Neural cell (in vitro differentiated cells): ENCODE results near the gene SLFN13. TPM values are rescaled to one million over a fixed set of nuclear protein-coding genes. Genes with fewer than 3 reads are reported as not detected.

ENCODE experiments used
- H2AFZ ChIP-seq: fragments of 200-600, 300-800 bp; sonication (generic), shearing (Covaris generic); 2 replicates; pipeline ENCODE4 v1.6.0; 2014; ENCODE audit warnings: low read depth, mild to moderate bottlenecking, antibody characterized with exemption, low read length, moderate library complexity
- H3F3A ChIP-seq: fragments of 200-600 bp; shearing (Covaris generic); 2 replicates; pipeline ENCODE4 v1.6.1; 2016; ENCODE audit warnings: mild to moderate bottlenecking, moderate library complexity, mixed read lengths, antibody characterized with exemption, low read length; ENCODE audit not compliant: insufficient read depth, poor library complexity, severe bottlenecking
- H3K27ac ChIP-seq: fragments of 200-600, 300-800 bp; sonication (generic), shearing (Covaris generic); 2 replicates; pipeline ENCODE4 v1.5.1; 2014; ENCODE audit warnings: mild to moderate bottlenecking, low read length, moderate library complexity
- H3K27me3 ChIP-seq: fragments of 300-800, 200-600 bp; sonication (generic), shearing (Covaris generic); 2 replicates; pipeline ENCODE4 v1.6.0; 2014; ENCODE audit warnings: mild to moderate bottlenecking, low read depth, low read length, moderate library complexity; ENCODE audit not compliant: insufficient read depth
- H3K36me3 ChIP-seq: fragments of 300-800, 200-600 bp; sonication (generic), shearing (Covaris generic); 2 replicates; pipeline ENCODE4 v1.5.1; 2014; ENCODE audit warnings: mild to moderate bottlenecking, antibody characterized with exemption, low read length, moderate library complexity; ENCODE audit not compliant: insufficient read depth
- H3K4me2 ChIP-seq: fragments of 300-800, 200-600 bp; sonication (generic), shearing (Covaris generic); 2 replicates; pipeline ENCODE4 v1.6.0; 2014; ENCODE audit warnings: mild to moderate bottlenecking, low read length
- H3K4me3 ChIP-seq: fragments of 300-800, 200-600 bp; sonication (generic), shearing (Covaris generic); 2 replicates; pipeline ENCODE4 v1.5.1; 2014; ENCODE audit warnings: mild to moderate bottlenecking, low read length, moderate library complexity
- H3K79me2 ChIP-seq: fragments of 200-600 bp; shearing (Covaris generic); replicated peaks from 2 replicates; pipeline ENCODE4 v1.6.0; 2014; ENCODE audit warnings: mild to moderate bottlenecking, low read length, moderate library complexity; ENCODE audit not compliant: insufficient read depth
- H3K9ac ChIP-seq: fragments of 300-800, 200-600 bp; sonication (generic), shearing (Covaris generic); 2 replicates; pipeline ENCODE4 v1.6.1; 2016; ENCODE audit warnings: mild to moderate bottlenecking, low read length, mixed read lengths
- H3K9me2 ChIP-seq: fragments of 200-600 bp; shearing (Covaris generic); 2 replicates; pipeline ENCODE4 v1.6.1; 2016; ENCODE audit warnings: mild to moderate bottlenecking, low read length, mixed read lengths; ENCODE audit not compliant: insufficient read depth
- H3K9me3 ChIP-seq: fragments of 200-600, 300-800 bp; sonication (generic), shearing (Covaris generic); 2 replicates; pipeline ENCODE4 v1.6.1; 2016; ENCODE audit warnings: mild to moderate bottlenecking, mixed run types, low read length, moderate library complexity, mixed read lengths
- H4K20me1 ChIP-seq: fragments of 200-600 bp; shearing (Covaris generic); 2 replicates; pipeline ENCODE4 v1.6.1; 2016; ENCODE audit warnings: mild to moderate bottlenecking, mixed run types; ENCODE audit not compliant: insufficient read depth
- CTCF ChIP-seq: fragments of 450-650 bp; IDR thresholded peaks from 2 replicates; pipeline ENCODE4 v1.5.1; 2014; ENCODE audit warnings: antibody characterized with exemption, mild to moderate bottlenecking, moderate library complexity; ENCODE audit not compliant: poor library complexity, severe bottlenecking
- EP300 ChIP-seq: fragments of 450-650 bp; conservative IDR thresholded peaks from 2 replicates; pipeline ENCODE4 v1.6.1; 2014; ENCODE audit warnings: antibody characterized with exemption, mild to moderate bottlenecking, moderate library complexity; ENCODE audit not compliant: poor library complexity, severe bottlenecking
- EZH2 ChIP-seq: fragments of 200-600, 300-800 bp; shearing (Covaris generic), sonication (generic); IDR thresholded peaks from 2 replicates; pipeline ENCODE4 v1.6.1; 2014; ENCODE audit warnings: antibody characterized with exemption, low read length, borderline replicate concordance, mild to moderate bottlenecking; ENCODE audit not compliant: insufficient read depth, poor library complexity, severe bottlenecking
- MXI1 ChIP-seq: fragments of 450-650 bp; conservative IDR thresholded peaks from 2 replicates; pipeline ENCODE4 v1.6.1; 2014; ENCODE audit warnings: antibody characterized with exemption, mild to moderate bottlenecking; ENCODE audit not compliant: poor library complexity, severe bottlenecking
- REST ChIP-seq: IDR thresholded peaks from 2 replicates; pipeline ENCODE4 v1.6.1; 2012; ENCODE audit warnings: borderline replicate concordance
- polyA minus RNA-seq: library from RNA; depleted of rRNA, polyadenylated mRNA; stranded (reverse); fragments of >200 nt; gene quantifications from 2 replicates; pipeline ENCODE4 v1.2.3, GENCODE V29; 2014
- polyA plus RNA-seq: library from polyadenylated mRNA; depleted of rRNA; stranded (reverse); fragments of >200 nt; gene quantifications from 2 replicates; pipeline ENCODE4 v1.2.3, GENCODE V29; 2014

Gene SLFN13
- 0.20 TPM in 1 of 2 replicates, not detected in the other for polyA plus RNA-seq
- not detected in 2 replicates for polyA minus RNA-seq

- TF ChIP-seq REST: no peak
- TF ChIP-seq EZH2: peak; percentile 83
- H3K36me3 ChIP-seq: no peaks in the 10 kb centered on the region
- H3K27ac ChIP-seq: no peak within 1 kb of the TSS
- H3F3A ChIP-seq: no peaks in the 10 kb centered on the region
- peaks cover 3% of the 10 kb centered on the region for H3K9me3 ChIP-seq
- H3K27me3 ChIP-seq: peaks cover 79% of the 10 kb centered on the region
- H3K79me2 ChIP-seq: no peaks in the 10 kb centered on the region
- no peaks in the 10 kb centered on the region for H4K20me1 ChIP-seq
- no peaks in the 10 kb centered on the region for H3K9me2 ChIP-seq
- no peak within 1 kb of the TSS for H3K4me2 ChIP-seq
- no peak within 1 kb of the TSS for H2AFZ ChIP-seq
- no peak within 1 kb of the TSS for H3K9ac ChIP-seq
- H3K4me3 ChIP-seq: peak within 1 kb of the TSS; percentile 57
Observed at GRCh38 chr17:35448214-35448898, at the start of gene SLFN13. Gene SLFN13 (minus strand): TSS chr17:35448766. CDS start chr17:35445680, 3,086 bp downstream.

- Histone ChIP-seq H3K79me2 (no peaks in the 10 kb centered on the region), H3K9me2 (no peaks in the 10 kb centered on the region), H3F3A (no peaks in the 10 kb centered on the region), H3K9ac (no peak overlapping the region), H3K27me3 (peaks cover 94% of the 10 kb centered on the region), H3K9me3 (peaks cover 4% of the 10 kb centered on the region), H2AFZ (no peak overlapping the region), H3K4me3 (no peak overlapping the region), H3K27ac (no peak overlapping the region), H3K4me2 (no peak overlapping the region), H4K20me1 (no peaks in the 10 kb centered on the region), H3K36me3 (no peaks in the 10 kb centered on the region)
- TF ChIP-seq EP300: no peak
- no peak for TF ChIP-seq MXI1
- no peak for TF ChIP-seq CTCF
- no peak for TF ChIP-seq EZH2
Observed at GRCh38 chr17:35496451-35497290, 48.1 kb upstream of the SLFN13 start.
